HUDEP-2 (cell line): ENCODE measurements around the gene M6PR.
"Not testable (repeated sequence)": the region's sequence is repeated elsewhere in the genome, so short reads cannot be mapped to it uniquely, and the experiment has no call there.

ENCODE experiments used
- DNase-seq, 76 experiments: peaks; one replicate each; lab custom pipeline; 2025; ENCODE audit not compliant: unreplicated experiment in 76 of 76; lab: John Stamatoyannopoulos, UW

Gene M6PR

DNA sequence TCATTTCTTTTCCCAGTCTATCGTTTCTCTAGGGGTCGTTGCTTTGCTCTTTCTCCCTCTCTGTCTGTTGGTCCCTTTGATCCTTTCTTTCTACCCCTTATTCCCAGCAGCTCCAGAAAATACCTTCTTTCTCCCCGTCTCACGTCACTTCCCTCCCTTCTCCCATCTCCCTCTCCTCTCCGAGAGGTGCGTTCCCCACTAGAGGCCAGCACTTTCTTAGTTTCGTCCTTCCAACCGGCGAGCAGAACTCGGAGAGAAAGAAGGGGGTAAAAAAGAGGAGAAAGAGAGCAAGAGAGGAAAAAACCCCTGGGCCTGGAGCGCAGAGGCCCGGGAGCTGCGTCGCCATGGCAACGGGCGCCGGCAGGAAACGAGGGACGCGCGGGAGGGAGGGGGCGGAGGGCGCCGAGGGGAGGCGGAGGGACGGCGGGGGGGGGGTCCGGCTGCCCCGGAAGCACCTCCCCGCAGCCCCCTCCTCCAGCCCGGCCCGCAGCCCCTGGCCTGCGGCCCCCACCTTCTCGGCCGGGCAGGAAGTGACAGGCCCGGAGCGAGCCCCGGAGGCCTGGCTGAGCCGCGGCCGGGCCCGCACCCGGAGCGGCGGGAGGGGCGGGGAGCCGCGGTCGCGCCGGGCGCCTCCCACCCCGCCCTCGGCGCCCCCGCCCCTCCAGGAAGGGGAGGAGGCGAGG lies 35.3 kb downstream of the M6PR start, which contains the start of gene PHC1:
PHC1 (plus strand) TSS at position 477 of the 683 bp plus-strand sequence. CDS start 3,169 bp downstream, outside the sequence.
- peak in 51 of 76 experiments; percentile 3 to 63 (median 38) for DNase-seq

- DNase-seq, result no peak
These were observed 35.8 kb downstream of the M6PR start for GRCh38 chr12:8913702-8914032.

DNA sequence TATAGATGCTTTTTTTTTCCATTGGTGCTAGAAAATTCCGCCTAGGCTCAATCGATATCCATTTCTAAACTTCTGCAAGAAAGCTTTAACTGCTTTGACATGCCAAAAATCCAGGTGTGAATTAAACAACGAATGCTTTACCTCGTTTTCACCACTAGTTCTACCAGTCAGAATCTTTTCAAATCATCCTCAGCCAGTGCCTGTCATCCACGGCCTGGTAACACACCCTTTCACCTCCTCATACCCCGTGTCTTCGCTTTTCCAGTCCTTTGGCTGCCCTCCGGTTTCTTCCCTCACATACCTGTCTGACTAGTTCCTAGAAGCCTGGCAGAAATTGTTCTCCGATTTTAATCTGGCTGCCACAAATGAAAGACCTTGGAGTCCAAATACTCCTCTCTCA lies 36.5 kb downstream of the M6PR start:
- DNase-seq, result no peak

DNA sequence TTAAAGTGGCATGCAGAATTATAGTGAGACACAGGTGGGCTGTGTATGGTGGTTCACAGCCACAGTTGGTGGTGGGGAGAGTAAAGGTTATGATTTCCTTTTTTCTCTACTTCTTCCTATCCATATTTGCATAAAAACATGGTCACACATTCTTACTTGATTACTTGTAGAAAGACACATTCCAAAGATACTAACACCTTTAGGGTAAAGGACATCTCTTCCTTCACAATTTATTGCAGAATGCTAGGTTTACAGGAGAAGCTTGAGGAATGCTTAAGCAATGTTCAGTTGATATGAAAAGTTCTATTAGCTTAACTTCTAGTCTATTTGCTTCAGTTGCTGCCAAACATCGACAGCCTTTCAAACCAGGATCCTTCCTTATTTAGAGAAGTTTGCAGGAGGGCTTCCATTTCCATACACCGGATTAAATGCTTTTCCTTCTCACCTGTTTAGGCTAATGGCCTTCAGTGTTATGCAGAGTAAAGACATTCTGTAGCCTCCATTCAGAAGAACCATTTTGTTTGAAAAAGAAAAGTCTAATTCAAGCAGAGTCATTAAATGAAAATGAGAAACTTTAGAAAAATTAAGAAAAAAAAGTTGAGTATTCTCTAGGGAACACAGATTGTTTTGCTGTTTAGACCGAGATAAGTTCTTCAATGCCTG lies 37.7 kb downstream of the M6PR start:
- DNase-seq, result no peak

DNA sequence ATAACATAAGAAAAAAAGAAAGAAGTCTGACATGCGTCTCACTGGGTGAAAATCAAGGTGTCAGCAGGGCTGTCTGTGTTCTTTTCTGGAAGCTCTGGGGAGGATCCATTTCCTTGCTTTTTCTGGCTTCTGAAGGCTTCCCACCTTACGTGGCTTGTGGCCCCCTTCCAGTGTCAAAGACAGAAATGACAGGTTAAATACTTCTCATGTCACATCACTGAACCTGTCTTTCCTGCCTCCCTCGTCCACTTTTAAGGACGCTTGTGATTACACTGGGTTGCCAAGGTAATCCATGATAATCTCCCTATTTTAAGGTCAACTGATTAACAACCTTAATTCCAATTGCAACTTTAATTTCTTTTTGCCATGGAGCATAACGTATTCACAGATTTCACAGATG lies 39.7 kb downstream of the M6PR start:
- DNase-seq, result no peak

DNA sequence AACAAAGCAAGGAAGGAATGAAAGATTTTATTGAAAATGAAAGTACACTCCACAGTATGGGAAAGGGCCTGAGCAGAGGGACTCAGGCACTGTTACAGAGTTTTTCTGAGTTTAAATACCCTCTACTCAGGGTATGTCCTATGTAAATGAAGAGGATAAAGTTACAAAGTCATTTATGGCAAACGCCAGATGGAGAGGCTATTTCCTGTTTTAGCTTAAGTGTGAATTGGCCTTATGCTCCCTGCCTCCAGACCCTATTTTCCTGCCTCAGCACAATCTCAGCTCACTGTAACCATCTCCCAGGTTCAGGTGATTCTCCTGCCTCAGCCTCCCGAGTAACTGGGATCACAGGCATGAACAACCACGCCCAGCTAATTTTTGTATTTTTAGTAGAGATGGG lies 41.9 kb downstream of the M6PR start:
- DNase-seq, result no peak

- DNase-seq, result no peak
These were observed 42.9 kb downstream of the M6PR start for GRCh38 chr12:8906266-8907180.

DNA sequence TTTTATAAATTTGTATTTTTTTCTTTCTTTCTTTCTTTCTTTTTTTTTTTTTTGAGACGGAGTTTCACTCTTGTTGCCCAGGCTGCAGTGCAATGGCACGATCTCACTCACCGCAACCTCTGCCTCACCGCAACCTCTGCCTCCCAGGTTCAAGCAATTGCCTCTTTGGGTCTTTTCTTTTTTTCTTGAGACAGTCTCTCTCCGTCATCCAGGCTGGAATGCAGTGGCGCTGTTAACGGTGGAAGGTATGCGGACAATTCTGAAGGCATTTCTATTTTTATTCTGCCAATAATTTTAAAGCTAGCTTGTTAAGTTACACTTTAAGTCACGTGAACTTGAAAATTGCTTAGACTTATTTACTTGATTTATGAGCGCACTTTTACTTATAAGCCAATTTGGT lies 43.9 kb downstream of the M6PR start:
- no peak for DNase-seq

DNA sequence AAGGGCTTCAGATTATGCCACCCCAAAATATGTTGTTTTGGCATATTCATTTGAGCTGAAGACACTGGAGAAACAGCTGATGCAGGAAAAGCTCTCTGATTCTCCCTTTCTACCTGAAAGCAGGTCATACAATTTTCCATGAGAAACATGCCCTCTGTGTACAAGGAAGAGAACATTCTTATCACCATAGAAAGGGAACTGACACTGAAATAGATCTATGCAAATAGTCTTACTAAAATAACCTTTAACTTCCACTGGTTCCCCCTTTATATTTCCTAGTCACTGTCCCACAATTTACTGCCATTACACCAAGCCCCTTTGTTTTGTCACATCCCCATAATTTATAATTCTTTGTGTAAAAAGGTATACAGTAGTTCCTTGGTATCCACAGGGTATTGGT lies 44.8 kb downstream of the M6PR start:
- DNase-seq, result no peak

DNA sequence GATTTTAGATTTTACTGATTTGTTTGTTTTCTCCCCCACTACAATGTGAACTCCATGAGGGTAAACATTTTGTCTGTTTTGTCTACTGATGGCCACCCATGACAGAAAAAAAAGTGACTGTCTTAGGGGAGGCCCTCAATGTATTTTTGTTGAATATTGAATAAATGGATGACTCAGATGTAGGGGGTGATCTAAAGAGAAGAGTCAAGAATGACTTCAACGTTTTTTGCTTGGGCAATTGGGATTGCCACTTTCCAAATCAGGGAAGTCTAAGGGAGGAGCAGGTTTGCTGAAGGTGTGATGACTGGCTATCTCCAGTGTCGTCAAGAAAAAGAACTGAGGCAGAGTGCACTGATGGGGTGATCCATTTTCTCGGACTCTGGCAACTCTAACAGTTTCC lies 45.8 kb downstream of the M6PR start:
- DNase-seq, result no peak

DNA sequence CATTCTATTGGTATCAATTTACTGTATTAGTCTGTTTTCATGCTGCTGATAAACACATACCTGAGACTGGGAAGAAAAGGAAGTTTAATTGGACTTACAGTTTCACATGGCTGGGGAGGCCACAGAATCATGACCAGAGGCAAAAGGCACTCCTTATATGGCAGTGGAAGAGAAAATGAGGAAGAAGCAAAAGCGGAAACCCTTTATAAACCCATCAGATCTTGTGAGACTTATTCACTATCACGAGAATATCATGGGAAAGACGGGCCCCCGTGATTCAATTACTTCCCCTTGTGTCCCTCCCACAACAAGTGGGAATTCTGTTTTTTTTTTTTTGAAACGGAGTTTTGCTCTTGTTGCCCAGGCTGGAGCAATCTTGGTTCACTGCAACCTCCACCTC lies 46.7 kb downstream of the M6PR start:
- DNase-seq, result not testable (repeated sequence)

DNA sequence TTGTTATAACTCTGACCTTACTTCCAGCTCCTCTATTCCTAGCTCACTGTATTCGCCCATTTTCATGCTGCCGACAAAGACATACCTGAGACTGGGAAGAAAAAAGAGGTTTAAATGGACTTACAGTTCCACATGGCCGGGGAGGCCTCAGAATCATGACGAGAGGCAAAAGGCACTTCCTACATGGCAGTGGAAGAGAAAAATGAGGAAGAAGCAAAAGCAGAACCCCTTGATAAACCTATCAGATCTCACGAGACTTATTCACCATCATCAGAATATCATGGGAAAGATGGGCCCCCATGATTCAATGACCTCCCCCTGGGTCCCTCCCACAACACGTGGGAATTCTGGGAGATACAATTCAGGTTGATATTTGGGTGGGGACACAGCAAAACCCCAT lies 49.6 kb downstream of the M6PR start:
- DNase-seq, result no peak

DNA sequence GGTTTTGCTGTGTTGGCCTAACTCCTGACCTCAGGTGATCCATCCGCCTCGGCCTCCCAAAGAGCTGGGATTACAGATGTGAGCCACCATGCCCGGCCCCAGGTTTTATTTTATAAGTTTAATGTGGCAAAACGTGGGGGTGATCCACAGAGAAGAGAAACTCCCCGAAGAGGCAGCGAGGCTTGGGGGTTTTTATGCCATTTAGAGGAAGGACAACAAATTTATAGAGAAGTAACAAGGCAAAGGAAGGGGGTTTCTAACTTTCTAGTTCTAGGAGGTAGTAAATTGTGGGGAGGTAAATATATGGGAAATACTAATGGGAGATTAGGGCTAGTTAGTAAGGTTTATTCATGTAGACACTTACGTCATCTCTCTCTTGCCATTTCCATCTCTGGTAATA lies 52.4 kb downstream of the M6PR start:
- no peak for DNase-seq

DNA sequence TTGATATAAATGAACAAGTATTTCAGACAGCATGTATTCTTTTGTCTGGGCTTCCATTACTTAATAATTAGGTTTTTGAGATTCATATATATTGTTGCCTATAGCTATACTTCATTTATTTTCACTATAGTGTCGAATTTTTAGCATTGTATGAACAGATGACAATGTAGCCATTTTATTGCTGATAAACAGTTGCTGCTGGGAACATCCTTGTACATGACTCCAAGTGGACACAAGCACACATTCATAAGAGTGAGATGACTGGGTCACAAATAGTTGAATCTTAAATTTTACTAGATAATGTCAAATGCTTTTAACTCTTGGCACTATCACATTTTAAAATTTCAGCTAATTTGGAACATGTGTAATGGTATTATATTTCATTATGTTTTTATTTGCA lies 54.5 kb downstream of the M6PR start:
- DNase-seq, result no peak

DNA sequence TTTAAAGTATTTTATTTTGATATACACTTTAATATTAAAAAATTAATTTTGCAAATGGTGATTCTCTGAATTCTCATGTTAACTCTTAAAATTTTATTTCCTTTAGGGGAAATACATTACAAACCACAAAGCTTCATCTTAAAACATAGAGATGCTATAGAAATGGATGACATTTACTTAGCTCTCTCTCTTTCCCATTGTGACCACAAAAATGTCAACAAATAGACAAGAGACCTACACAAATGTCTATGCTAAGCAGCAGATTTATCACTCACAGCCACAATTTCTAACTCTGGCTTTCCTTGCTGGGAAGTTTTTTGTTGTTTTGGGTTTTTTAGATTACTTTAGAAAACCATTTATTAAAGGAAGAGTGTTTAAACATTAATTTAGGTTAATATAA lies 55.1 kb downstream of the M6PR start:
- no peak for DNase-seq

GRCh38 chr12:8891976-8892375 lies 57.5 kb downstream of the M6PR start:
- no peak for DNase-seq
